ENCODE data around the gene MED13L.
"Not testable (repeated sequence)": the region's sequence is repeated elsewhere in the genome, so short reads cannot be mapped to it uniquely, and the experiment has no call there.

The MED13L gene

GRCh38 chr12:116246490-116247179 lies 30.9 kb downstream of the MED13L start:
- DNase-seq = no peak

- peak; percentile 61 for DNase-seq
Measured at GRCh38 chr12:116245189-116245588, 32.3 kb downstream of the MED13L start.

GRCh38 chr12:116244474-116245090 lies 32.9 kb downstream of the MED13L start:
- no peak for DNase-seq

GRCh38 chr12:116244001-116244400 lies 33.5 kb downstream of the MED13L start:
- no peak for DNase-seq

- no peak for DNase-seq
Measured at GRCh38 chr12:116242740-116243139, 34.8 kb downstream of the MED13L start.

GRCh38 chr12:116241157-116241759 lies 36.2 kb downstream of the MED13L start:
- DNase-seq = no peak

- DNase-seq = not testable (repeated sequence)
Measured at GRCh38 chr12:116238570-116239119, 38.8 kb downstream of the MED13L start.

GRCh38 chr12:116238149-116238548 lies 39.3 kb downstream of the MED13L start:
- DNase-seq = no peak

- DNase-seq = no peak
Measured at GRCh38 chr12:116236976-116237375, 40.5 kb downstream of the MED13L start.

GRCh38 chr12:116236148-116236731 lies 41.3 kb downstream of the MED13L start:
- DNase-seq = peak; percentile 50

GRCh38 chr12:116234148-116234547 lies 43.3 kb downstream of the MED13L start:
- not testable (repeated sequence) for DNase-seq

- peak; percentile 33 for DNase-seq
Measured at GRCh38 chr12:116233669-116234068, 43.8 kb downstream of the MED13L start.

GRCh38 chr12:116227811-116228210 lies 49.7 kb downstream of the MED13L start:
- DNase-seq = no peak

- no peak for DNase-seq
Measured at GRCh38 chr12:116226026-116226425, 51.5 kb downstream of the MED13L start.

- peak; percentile 85 for DNase-seq
Measured at GRCh38 chr12:116222358-116222757, 55.1 kb downstream of the MED13L start.

- DNase-seq = no peak
Measured at GRCh38 chr12:116220756-116221155, 56.7 kb downstream of the MED13L start.

- DNase-seq = no peak
Measured at GRCh38 chr12:116217045-116217735, 60.3 kb downstream of the MED13L start.

- no peak for DNase-seq
Measured at GRCh38 chr12:116216022-116216756, 61.3 kb downstream of the MED13L start.

- DNase-seq = no peak
Measured at GRCh38 chr12:116215023-116215422, 62.5 kb downstream of the MED13L start.

GRCh38 chr12:116213885-116214527 lies 63.5 kb downstream of the MED13L start:
- DNase-seq = no peak

GRCh38 chr12:116213014-116213413 lies 64.5 kb downstream of the MED13L start:
- no peak for DNase-seq
